SK-N-SH (cell line): ENCODE measurements around the gene FBXO10. TPM values are rescaled to one million over a fixed set of nuclear protein-coding genes. Genes with fewer than 3 reads are reported as not detected.

Experiments used
- CTCF ChIA-PET: fragments of 300-600, 350-600 bp; formaldehyde crosslinking; extraction: SDS; loops from one replicate; lab custom pipeline; 2021; lab: Yijun Ruan, JAX
- POLR2A ChIA-PET: fragments of 350-600 bp; sonication (Branson Sonifier 250); formaldehyde crosslinking; extraction: SDS; loops from one replicate; lab custom pipeline; 2020; ENCODE audit warnings: antibody characterized with exemption, inconsistent platforms; lab: Yijun Ruan, JAX
- DNase-seq: peaks from one replicate; pipeline ENCODE4 v3.0.0; 2012
- H2AFZ ChIP-seq: fragments of 200-600 bp; sonication (generic); 2 replicates; pipeline ENCODE4 v1.8.1; 2016; ENCODE audit warnings: antibody characterized with exemption, mild to moderate bottlenecking, low read depth
- H3F3A ChIP-seq: fragments of 200-600 bp; sonication (generic); replicated peaks from 2 replicates; pipeline ENCODE3; 2016; ENCODE audit warnings: antibody characterized with exemption, mild to moderate bottlenecking; ENCODE audit not compliant: insufficient read depth
- H3K27ac ChIP-seq, 2 experiments: fragments of 200-500 bp in 1 of 2; fragments of 200-600 bp in 1 of 2; sonication (Bioruptor generic) in 1 of 2; sonication (generic), shearing (Covaris generic) in 1 of 2; 2 replicates each; pipeline versions ENCODE4 v1.5.1 to v1.6.1; 2014 to 2016; ENCODE audit warnings: low read depth in 2 of 2, inconsistent platforms in 1 of 2, low read length in 1 of 2, mild to moderate bottlenecking in 1 of 2, mixed read lengths in 1 of 2
- H3K27me3 ChIP-seq: fragments of 200-600 bp; sonication (generic), shearing (Covaris generic); 2 replicates; pipeline ENCODE4 v1.6.1; 2016; ENCODE audit warnings: mixed run types; ENCODE audit not compliant: insufficient read depth
- H3K36me3 ChIP-seq, 2 experiments: fragments of 200-500 bp in 1 of 2; fragments of 200-600 bp in 1 of 2; sonication (Bioruptor generic) in 1 of 2; sonication (generic) in 1 of 2; replicated peaks in 1 of 2; 2 replicates each; pipeline versions ENCODE3 to v1.5.1; 2014 to 2016; ENCODE audit warnings: low read length in 1 of 2, mild to moderate bottlenecking in 1 of 2; ENCODE audit not compliant: insufficient read depth in 2 of 2, control insufficient read depth in 1 of 2
- H3K4me1 ChIP-seq, 2 experiments: fragments of 200-500 bp in 1 of 2; fragments of 200-600 bp in 1 of 2; sonication (Bioruptor generic) in 1 of 2; sonication (generic), shearing (Covaris generic) in 1 of 2; 2 replicates each; pipeline versions ENCODE4 v1.5.1 to v1.6.1; 2014 to 2016; ENCODE audit warnings: low read depth in 1 of 2, low read length in 1 of 2, mixed run types in 1 of 2; ENCODE audit not compliant: insufficient read depth in 2 of 2, control insufficient read depth in 1 of 2
- H3K4me2 ChIP-seq: fragments of 200-600 bp; sonication (generic), shearing (Covaris generic); 2 replicates; pipeline ENCODE4 v1.6.1; 2017; ENCODE audit warnings: mixed run types
- H3K4me3 ChIP-seq, 2 experiments: fragments of 200-500 bp in 1 of 2; fragments of 200-600 bp in 1 of 2; sonication (Bioruptor generic) in 1 of 2; sonication (generic), shearing (Covaris generic) in 1 of 2; 2 replicates each; pipeline versions ENCODE4 v1.5.1 to v1.8.1; 2014 to 2016; ENCODE audit warnings: low read depth in 2 of 2, inconsistent platforms in 1 of 2, low read length in 1 of 2, mild to moderate bottlenecking in 1 of 2, mixed read lengths in 1 of 2, moderate library complexity in 1 of 2
- H3K79me2 ChIP-seq: fragments of 200-600 bp; sonication (generic); 2 replicates; pipeline ENCODE4 v1.8.1; 2017; ENCODE audit warnings: mild to moderate bottlenecking; ENCODE audit not compliant: insufficient read depth
- H3K9ac ChIP-seq: fragments of 200-600 bp; sonication (generic); 2 replicates; pipeline ENCODE4 v1.6.1; 2017; ENCODE audit warnings: mixed run types
- H3K9me2 ChIP-seq: fragments of 200-600 bp; sonication (generic); 2 replicates; pipeline ENCODE4 v1.6.1; 2017; ENCODE audit warnings: mixed run types
- H3K9me3 ChIP-seq: fragments of 200-600 bp; sonication (generic); 2 replicates; pipeline ENCODE4 v1.6.1; 2017; ENCODE audit warnings: mixed run types, mild to moderate bottlenecking, moderate library complexity
- H4K20me1 ChIP-seq: fragments of 200-600 bp; sonication (generic); 2 replicates; pipeline ENCODE4 v1.6.1; 2017; ENCODE audit warnings: mild to moderate bottlenecking, mixed run types; ENCODE audit not compliant: insufficient read depth
- CHD2 ChIP-seq: fragments of 150-350 bp; IDR thresholded peaks from 2 replicates; pipeline ENCODE4 v1.6.1; 2018; ENCODE audit warnings: low read length; ENCODE audit not compliant: partially characterized antibody
- CTCF ChIP-seq: fragments of 200-600 bp; sonication (generic); IDR thresholded peaks from 2 replicates; pipeline ENCODE4 v1.6.1; 2017; ENCODE audit warnings: antibody characterized with exemption, mild to moderate bottlenecking, moderate library complexity
- ELF1 ChIP-seq: IDR thresholded peaks from 2 replicates; pipeline ENCODE4 v1.4.0; 2012
- EP300 ChIP-seq, 2 experiments: IDR thresholded peaks; 2 replicates each; pipeline versions ENCODE4 v1.4.0 to v1.6.1; 2012; ENCODE audit warnings: borderline replicate concordance in 1 of 2, low read depth in 1 of 2, low read length in 1 of 2
- FOXM1 ChIP-seq: IDR thresholded peaks from 2 replicates; pipeline ENCODE4 v1.4.0; 2012; ENCODE audit warnings: low read depth, mild to moderate bottlenecking
- GABPA ChIP-seq: IDR thresholded peaks from 2 replicates; pipeline ENCODE4 v1.4.0; 2012; ENCODE audit warnings: low read depth, mild to moderate bottlenecking
- GATA2 ChIP-seq: sonication (generic); formaldehyde crosslinking; IDR thresholded peaks from 2 replicates; pipeline ENCODE4 v1.5.0; 2020; ENCODE audit warnings: mild to moderate bottlenecking, missing genetic modification reagents
- JUND ChIP-seq: IDR thresholded peaks from 2 replicates; pipeline ENCODE4 v1.4.0; 2012
- MAX ChIP-seq: IDR thresholded peaks from 2 replicates; pipeline ENCODE4 v1.4.0; 2012; ENCODE audit warnings: low read depth
- MEF2A ChIP-seq: IDR thresholded peaks from 2 replicates; pipeline ENCODE4 v1.4.0; 2012; ENCODE audit warnings: low read depth, borderline replicate concordance
- NFIC ChIP-seq: IDR thresholded peaks from 2 replicates; pipeline ENCODE4 v1.4.0; 2012; ENCODE audit warnings: borderline replicate concordance
- RAD21 ChIP-seq: IDR thresholded peaks from 2 replicates; pipeline ENCODE4 v1.6.1; 2012; ENCODE audit warnings: mild to moderate bottlenecking, low read length
- REST ChIP-seq: IDR thresholded peaks from 2 replicates; pipeline ENCODE4 v1.6.1; 2012; ENCODE audit warnings: mild to moderate bottlenecking, low read depth, low read length, moderate library complexity
- RXRA ChIP-seq: IDR thresholded peaks from 2 replicates; pipeline ENCODE4 v1.4.0; 2012; ENCODE audit warnings: low read depth, mild to moderate bottlenecking, borderline replicate concordance
- SIN3A ChIP-seq: IDR thresholded peaks from 2 replicates; pipeline ENCODE4 v1.6.1; 2012; ENCODE audit warnings: low read depth, mild to moderate bottlenecking, low read length, moderate library complexity, borderline replicate concordance
- TCF12 ChIP-seq: IDR thresholded peaks from 2 replicates; pipeline ENCODE4 v1.4.0; 2012
- USF1 ChIP-seq: IDR thresholded peaks from 2 replicates; pipeline ENCODE4 v1.4.0; 2012; ENCODE audit warnings: low read depth, borderline replicate concordance
- YY1 ChIP-seq: IDR thresholded peaks from 2 replicates; pipeline ENCODE4 v1.4.0; 2012; ENCODE audit warnings: low read depth, mild to moderate bottlenecking
- ZBTB33 ChIP-seq: IDR thresholded peaks from 2 replicates; pipeline ENCODE4 v1.4.0; 2012; ENCODE audit warnings: low read depth, borderline replicate concordance
- WGBS: methylation state at CpG from one replicate; pipeline ENCODE4 v1.1.6; 2017; ENCODE audit warnings: low lambda C conversion rate; 5-methylcytosine and 5-hydroxymethylcytosine counted together
- polyA plus RNA-seq, 3 experiments: library from polyadenylated mRNA; depleted of rRNA; stranded (reverse); fragments of >200 nt; gene quantifications; 2 replicates each; pipeline ENCODE4 v1.2.3, GENCODE V29; 2012
- TF ChIP-seq, protein P1 (sequence below): IDR thresholded peaks from 2 replicates; pipeline ENCODE4; 2012

FBXO10 gene
- polyA plus RNA-seq, 1 of the 3 experiments (the other 2 are of a cell fraction), result 10.1 TPM

- peaks cover 30% of the 10 kb centered on the region for H4K20me1 ChIP-seq
- ChIA-PET CTCF (interaction anchor here (0.7 to 1.3 kb wide), 4 partner anchors 14 to 84 kb away, joined by 3 to 8 read pairs (median 4); no protein-coding TSS in a partner anchor), POLR2A (interaction anchor here (0.9 to 1.1 kb wide), 4 partner anchors 29 to 319 kb away, joined by 3 read pairs; partner anchors contain the start of gene EXOSC3)
- H3K4me1 ChIP-seq, result peaks cover 6 to 22% of the 10 kb centered on the region in 2 experiments; a peak in 3 of 4 replicates
- H2AFZ ChIP-seq, result peak overlapping the region; percentile 91
- no peaks in the 10 kb centered on the region for H3K9me2 ChIP-seq
- H3K9ac ChIP-seq, result peak overlapping the region; percentile 96
- peak; percentile 66 for DNase-seq
- H3K79me2 ChIP-seq, result peaks cover 36% of the 10 kb centered on the region
- peak overlapping the region; percentile 97 to 98 for H3K27ac ChIP-seq
- TF ChIP-seq FOXM1 (no peak), JUND (no peak), USF1 (no peak), ELF1 (no peak), GATA2 (CRISPR knock-in tag) (no peak), MAX (peak; percentile 68; the same call in 1 of the 2 replicates), YY1 (0 out of 2 replicates have a peak, but pooled peaks have one; percentile 15), MEF2A (no peak), RAD21 (no peak), EP300 (IDR thresholded peaks at IDR 0.05; ENCODE audit: borderline replicate concordance in 1 of 2, low read depth in 1 of 2, low read length in 1 of 2) (no peak), CTCF (no peak), CHD2 (no peak), GABPA (no peak), SIN3A (0 out of 2 replicates have a peak, but pooled peaks have one; percentile 6), NFIC (no peak), TCF12 (no peak), REST (no peak), RXRA (no peak), ZBTB33 (no peak)
- TF ChIP-seq, protein P1, sequence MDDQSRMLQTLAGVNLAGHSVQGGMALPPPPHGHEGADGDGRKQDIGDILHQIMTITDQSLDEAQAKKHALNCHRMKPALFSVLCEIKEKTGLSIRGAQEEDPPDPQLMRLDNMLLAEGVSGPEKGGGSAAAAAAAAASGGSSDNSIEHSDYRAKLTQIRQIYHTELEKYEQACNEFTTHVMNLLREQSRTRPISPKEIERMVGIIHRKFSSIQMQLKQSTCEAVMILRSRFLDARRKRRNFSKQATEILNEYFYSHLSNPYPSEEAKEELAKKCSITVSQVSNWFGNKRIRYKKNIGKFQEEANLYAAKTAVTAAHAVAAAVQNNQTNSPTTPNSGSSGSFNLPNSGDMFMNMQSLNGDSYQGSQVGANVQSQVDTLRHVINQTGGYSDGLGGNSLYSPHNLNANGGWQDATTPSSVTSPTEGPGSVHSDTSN, result no peak
- H3F3A ChIP-seq, result peaks cover 28% of the 10 kb centered on the region
- H3K36me3 ChIP-seq, result no peaks in the 10 kb centered on the region
- peak overlapping the region; percentile 78 to 84 for H3K4me3 ChIP-seq
- peak overlapping the region; percentile 89 for H3K4me2 ChIP-seq
- no peaks in the 10 kb centered on the region for H3K9me3 ChIP-seq
- under 1% methylated on average over 32 of the region's 47 CpGs for WGBS
- H3K27me3 ChIP-seq, result no peaks in the 10 kb centered on the region
Observed at GRCh38 chr9:37466037-37466709, 110.0 kb downstream of the FBXO10 start.
